MG63 (cell line): Measurements from ENCODE around the gene PATE2. TPM values are rescaled to one million over a fixed set of nuclear protein-coding genes. Genes with fewer than 3 reads are reported as not detected.

ENCODE experiments used
- DNase-seq: peaks from one replicate; pipeline ENCODE4 v3.0.0-alpha.2; 2020
- H3K27me3 ChIP-seq: fragments of 250-450 bp; sonication (Bioruptor Pico); 2 replicates; pipeline ENCODE4 v1.5.1; 2020; ENCODE audit warnings: mild to moderate bottlenecking, moderate library complexity
- H3K36me3 ChIP-seq: fragments of 250-450 bp; sonication (Bioruptor Pico); 2 replicates; pipeline ENCODE4 v1.5.1; 2020; ENCODE audit warnings: mild to moderate bottlenecking, moderate library complexity
- H3K4me3 ChIP-seq: fragments of 250-450 bp; sonication (Bioruptor Pico); 2 replicates; pipeline ENCODE4 v1.5.1; 2020; ENCODE audit warnings: mild to moderate bottlenecking, moderate library complexity
- H3K9me3 ChIP-seq: fragments of 250-450 bp; sonication (Bioruptor Pico); 2 replicates; pipeline ENCODE4 v1.5.1; 2020; ENCODE audit warnings: mild to moderate bottlenecking, moderate library complexity
- total RNA-seq: library from RNA; depleted of rRNA; stranded (reverse); fragments of >200 nt; shearing (Covaris generic); gene quantifications from 2 replicates; pipeline ENCODE4 v1.2.3, GENCODE V29; 2014; ENCODE audit warnings: low replicate concordance; rRNA removed

Gene PATE2
- total RNA-seq, 1 experiment from 2014 or later: 0.07 TPM

DNA sequence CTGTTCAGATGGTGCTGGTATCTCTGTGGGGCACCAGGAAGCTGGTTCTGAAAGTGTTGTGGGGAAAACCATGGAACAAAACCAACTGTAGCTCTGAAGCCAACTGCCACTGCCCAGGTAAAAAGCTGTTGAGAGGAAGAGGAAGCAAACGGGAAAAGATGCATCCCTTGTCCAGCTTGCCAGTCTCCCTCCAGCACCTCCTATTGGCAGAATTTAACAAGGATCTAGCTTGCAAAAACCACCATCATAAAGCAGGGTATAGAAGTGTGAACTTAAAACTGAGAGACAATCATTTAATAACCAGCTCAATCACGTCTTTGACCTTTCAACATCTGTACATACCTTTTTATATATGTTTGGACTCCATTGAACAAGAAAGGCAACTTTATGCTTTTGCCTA lies 28.0 kb downstream of the PATE2 start:
- Histone ChIP-seq H3K36me3 (no peaks in the 10 kb centered on the region), H3K4me3 (no peak overlapping the region), H3K9me3 (peaks cover 2% of the 10 kb centered on the region; the same call in 1 of the 2 replicates), H3K27me3 (peaks cover 37% of the 10 kb centered on the region)
- no peak for DNase-seq

DNA sequence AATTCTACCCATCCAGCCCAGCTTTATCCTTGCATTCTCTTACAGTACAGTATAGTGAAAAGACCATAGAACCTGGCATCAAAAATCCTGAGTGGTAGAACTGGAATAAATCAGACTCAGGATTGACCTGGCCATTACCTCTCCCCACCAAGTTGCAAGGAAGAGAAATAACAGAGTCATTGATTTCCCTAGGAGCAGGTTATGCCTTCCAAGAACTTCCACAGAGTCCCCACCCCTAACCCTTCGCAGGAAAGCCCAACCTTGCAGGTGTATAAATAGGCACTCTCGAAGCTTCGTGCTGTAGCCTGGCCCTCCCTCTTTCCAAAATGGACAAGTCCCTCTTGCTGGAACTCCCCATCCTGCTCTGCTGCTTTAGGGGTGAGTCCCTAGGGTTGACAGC lies 32.6 kb downstream of the PATE2 start, which contains the start of gene PATE1:
Gene PATE1, plus strand, starts transcription at position 301 of the 400 bp plus-strand sequence. Its CDS starts 26 bp downstream, at position 327.
- no peaks in the 10 kb centered on the region for H3K9me3 ChIP-seq

DNA sequence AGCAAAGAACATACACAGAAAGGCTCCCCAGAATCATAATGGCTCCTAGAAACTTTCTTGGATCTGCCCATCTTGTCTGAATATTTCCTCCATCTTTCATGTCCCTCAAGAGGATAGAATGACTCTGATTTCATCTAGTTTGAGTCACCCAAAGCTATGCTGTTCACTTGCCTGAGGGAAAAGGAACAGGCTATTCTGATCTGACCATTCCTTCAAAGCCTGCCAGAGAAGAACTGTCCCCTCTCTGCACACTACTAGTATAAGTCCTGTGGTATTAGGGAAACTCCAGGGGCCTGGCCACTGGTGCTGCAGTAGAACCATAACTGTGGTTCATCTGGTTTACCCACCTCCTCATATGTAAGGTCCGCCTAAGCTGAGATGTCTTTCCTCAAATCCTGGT lies 34.9 kb downstream of the PATE2 start:
- peaks cover 46% of the 10 kb centered on the region for H3K27me3 ChIP-seq
- no peak overlapping the region for H3K4me3 ChIP-seq
- H3K9me3 ChIP-seq: no peaks in the 10 kb centered on the region
- DNase-seq: no peak
- no peaks in the 10 kb centered on the region for H3K36me3 ChIP-seq

More for the DNA sequence above, 32.6 kb downstream of the PATE2 start, which contains the start of gene PATE1:
- Histone ChIP-seq H3K36me3 (no peaks in the 10 kb centered on the region), H3K4me3 (no peak within 1 kb of the TSS), H3K27me3 (peaks cover 47% of the 10 kb centered on the region)
- DNase-seq: no peak

DNA sequence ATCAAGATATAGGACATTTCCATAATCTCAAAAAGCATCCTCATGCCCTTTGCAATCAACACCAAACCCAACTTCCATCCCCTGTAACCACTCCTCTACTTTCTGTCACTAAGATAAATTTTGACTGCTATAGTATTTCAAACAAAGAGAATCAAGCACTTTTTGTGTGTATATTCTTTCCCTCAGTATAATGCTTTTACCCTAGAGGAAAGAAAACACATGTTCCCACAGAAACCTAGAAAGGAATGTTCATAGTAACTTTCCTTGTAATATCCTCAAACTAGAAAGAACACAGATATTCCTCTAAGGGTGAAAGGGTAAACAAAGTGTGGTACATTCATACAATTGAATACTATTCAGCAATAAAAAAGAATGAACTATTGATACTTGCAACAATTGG lies 38.0 kb downstream of the PATE2 start:
- DNase-seq: no peak
- H3K9me3 ChIP-seq: no peaks in the 10 kb centered on the region
- peaks cover 46% of the 10 kb centered on the region for H3K27me3 ChIP-seq
- no peak overlapping the region for H3K4me3 ChIP-seq
- no peaks in the 10 kb centered on the region for H3K36me3 ChIP-seq

DNA sequence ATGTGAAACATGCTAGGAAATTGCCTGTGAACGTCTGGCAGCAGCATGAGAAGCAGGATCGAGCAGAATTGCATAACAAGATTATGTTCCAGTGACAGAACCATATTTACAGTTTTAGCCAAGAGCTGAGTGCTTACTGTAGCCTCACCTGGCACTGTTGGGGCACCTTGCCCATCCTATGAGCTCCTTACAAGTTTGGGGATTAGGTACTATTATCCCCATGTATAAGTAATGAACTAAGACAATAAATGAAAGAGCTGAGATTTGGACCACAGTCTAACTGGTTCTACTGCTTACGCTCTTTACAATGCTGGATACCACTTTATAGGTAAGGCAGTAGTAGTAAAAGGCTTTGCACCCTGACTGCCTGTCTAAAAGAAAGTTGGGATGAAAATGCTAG lies 49.7 kb downstream of the PATE2 start:
- DNase-seq: no peak
- H3K4me3 ChIP-seq: no peak overlapping the region
- no peaks in the 10 kb centered on the region for H3K36me3 ChIP-seq
- H3K9me3 ChIP-seq: no peaks in the 10 kb centered on the region
- peaks cover 17% of the 10 kb centered on the region for H3K27me3 ChIP-seq

Other genes with a start within 250 kb of the PATE2 start
- 24.1 and 36.1 TPM in 2 replicates for gene EI24, start 209.4 kb downstream of the PATE2 start, total RNA-seq
- 107 and 125 TPM in 2 replicates for gene STT3A, start 186.0 kb downstream of the PATE2 start, total RNA-seq
- gene CHEK1, start 153.7 kb downstream of the PATE2 start, total RNA-seq: 44.2 and 107 TPM in 2 replicates
- not detected in 2 replicates for gene ACRV1, start 98.0 kb downstream of the PATE2 start, total RNA-seq
- gene PATE1, start 32.5 kb downstream of the PATE2 start, total RNA-seq: not detected in 2 replicates
- not detected in 2 replicates for gene PATE3, start 9.3 kb upstream of the PATE2 start, total RNA-seq
- gene PATE4, start 54.5 kb upstream of the PATE2 start, total RNA-seq: not detected in 2 replicates
- 10.9 and 15.1 TPM in 2 replicates for gene HYLS1, start 108.8 kb upstream of the PATE2 start, total RNA-seq
- gene PUS3, start 124.4 kb upstream of the PATE2 start, total RNA-seq: 10.6 and 21.3 TPM in 2 replicates
- gene DDX25, start 125.7 kb upstream of the PATE2 start, total RNA-seq: not detected in 2 replicates
- not detected in 2 replicates for gene VSIG10L2, start 167.2 kb upstream of the PATE2 start, total RNA-seq